ENCODE measurements around the gene HLA-E.
"Not testable (repeated sequence)": the region's sequence is repeated elsewhere in the genome, so short reads cannot be mapped to it uniquely, and the experiment has no call there.

The HLA-E gene

DNA sequence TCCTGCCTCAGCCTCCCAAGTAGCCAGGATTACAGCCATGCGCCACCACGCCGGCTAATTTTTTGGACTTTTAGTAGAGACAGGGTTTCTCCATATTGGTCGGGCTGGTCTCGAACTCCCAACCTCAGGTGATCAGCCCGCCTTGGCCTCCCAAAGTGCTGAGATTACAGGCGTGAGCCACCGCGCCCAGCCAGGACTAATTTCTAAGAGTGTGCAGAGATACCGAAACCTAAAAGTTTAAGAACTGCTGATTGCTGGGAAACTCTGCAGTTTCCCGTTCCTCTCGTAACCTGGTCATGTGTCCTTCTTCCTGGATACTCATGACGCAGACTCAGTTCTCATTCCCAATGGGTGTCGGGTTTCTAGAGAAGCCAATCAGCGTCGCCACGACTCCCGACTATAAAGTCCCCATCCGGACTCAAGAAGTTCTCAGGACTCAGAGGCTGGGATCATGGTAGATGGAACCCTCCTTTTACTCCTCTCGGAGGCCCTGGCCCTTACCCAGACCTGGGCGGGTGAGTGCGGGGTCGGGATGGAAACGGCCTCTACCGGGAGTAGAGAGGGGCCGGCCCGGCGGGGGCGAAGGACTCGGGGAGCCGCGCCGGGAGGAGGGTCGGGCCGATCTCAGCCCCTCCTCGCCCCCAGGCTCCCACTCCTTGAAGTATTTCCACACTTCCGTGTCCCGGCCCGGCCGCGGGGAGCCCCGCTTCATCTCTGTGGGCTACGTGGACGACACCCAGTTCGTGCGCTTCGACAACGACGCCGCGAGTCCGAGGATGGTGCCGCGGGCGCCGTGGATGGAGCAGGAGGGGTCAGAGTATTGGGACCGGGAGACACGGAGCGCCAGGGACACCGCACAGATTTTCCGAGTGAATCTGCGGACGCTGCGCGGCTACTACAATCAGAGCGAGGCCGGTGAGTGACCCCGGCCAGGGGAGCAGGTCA, at the start of gene HLA-E:
HLA-E (plus strand) TSS at position 429 of the 945 bp plus-strand sequence; CDS start at position 452, 23 bp downstream.
- peak; percentile 100 for DNase-seq

DNA sequence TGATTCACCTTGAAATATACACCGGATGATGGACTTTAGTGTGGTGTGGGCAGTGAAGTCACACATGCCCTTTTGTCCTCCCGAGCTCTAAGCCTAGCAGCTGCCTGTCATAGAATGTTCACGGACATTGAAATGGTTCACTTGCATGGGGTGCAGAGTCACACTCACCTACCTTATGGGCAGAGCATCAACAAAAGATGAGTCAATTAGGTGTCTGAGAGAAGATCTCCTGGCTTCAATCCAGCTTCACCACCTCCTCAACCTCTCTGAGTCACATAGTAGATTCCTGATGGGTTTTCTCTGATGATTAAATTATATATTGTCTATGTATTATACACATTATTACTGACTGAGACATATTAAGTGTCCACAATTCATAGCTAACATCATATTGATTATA, 48.1 kb upstream of the HLA-E start:
- no peak for DNase-seq

DNA sequence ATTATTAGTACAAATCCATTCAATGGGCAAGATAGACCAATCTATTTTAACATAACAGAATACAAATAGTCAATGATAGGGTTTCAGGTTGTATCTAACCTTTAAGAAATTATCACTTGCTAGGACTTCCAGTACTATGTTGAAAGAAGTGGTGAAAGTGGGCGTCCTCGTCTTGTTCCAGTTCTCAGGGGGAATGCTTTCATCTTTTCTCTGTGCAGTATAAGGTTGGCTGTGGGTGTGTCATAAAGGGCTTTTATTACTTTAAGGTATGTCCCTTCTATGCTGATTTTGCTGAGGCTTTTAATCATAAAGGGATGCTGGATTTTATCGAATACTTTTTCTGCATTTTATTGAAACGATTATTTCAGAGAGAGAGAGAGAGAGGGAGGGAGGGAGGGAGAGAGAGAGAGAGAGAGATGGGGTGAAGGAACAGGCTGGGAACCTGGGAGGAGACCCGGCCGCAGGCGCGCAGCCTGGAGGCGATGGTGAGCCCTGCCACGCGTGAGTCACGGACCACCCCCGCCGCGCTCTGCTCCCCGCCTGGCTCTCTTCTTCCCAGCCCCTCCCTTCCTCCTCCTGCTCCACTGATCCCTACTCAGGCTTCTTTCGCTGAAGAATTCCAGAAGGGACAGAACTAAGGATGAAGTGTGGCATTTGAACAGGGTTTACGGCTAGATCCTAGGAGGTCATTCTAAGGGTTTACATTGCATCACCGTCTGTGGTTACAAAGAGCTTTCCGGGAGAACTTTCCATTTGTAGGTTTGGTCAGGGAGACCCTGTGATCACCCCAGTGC, 45.5 kb upstream of the HLA-E start:
- no peak for DNase-seq

DNA sequence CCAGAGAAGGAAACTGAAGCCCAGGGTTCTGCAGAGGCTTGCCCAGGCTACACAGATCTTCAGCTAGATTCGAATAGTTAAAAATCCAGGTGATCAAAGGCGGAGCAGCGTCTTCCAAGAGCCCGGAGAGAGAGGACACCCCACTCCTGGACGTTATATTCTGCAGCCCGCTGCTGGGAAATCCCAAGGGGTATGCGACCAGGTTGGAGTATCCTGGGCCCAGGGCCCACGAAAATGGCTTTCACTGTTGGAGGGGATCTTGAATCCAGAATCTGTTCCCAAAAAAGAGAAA, 44.9 kb upstream of the HLA-E start:
- no peak for DNase-seq

DNA sequence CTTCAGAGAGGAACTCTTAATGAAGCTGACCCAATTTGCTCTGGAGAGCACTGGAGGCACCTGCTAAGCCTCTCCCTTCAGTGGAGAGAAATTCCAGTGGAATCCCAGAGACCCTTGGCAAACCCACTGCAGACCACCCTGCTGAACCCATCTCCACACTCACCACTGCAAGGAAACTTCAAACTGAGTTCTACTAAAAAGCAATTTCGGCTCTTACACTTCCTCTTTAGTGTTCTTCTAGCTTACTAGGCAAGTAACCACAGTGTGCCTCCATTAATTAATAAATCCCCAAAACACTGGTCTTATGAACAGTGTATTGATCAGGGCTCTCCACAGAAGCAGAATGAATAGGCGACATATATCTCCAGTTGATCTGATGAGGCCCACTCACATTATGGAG, 43.0 kb upstream of the HLA-E start:
- no peak for DNase-seq

DNA sequence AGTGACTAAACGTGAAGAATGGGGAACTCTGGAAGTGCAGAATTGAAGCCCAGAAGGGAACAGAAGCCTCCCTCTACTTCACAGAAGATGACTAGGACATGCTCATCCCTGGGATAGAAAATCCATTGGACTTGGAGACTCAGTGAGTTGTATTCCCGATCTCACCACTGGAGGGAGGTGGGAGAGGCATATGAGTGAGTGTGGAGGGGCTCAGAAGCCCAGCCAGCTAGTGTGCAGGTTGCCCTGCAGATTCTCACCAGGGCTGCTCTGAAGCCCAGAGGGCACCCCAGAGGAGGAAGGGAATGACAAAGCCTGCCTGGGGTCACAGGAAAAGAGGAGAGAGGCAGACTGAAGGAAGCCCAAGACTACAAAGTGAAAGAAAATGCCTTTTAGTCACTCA, 42.1 kb upstream of the HLA-E start:
- no peak for DNase-seq

DNA sequence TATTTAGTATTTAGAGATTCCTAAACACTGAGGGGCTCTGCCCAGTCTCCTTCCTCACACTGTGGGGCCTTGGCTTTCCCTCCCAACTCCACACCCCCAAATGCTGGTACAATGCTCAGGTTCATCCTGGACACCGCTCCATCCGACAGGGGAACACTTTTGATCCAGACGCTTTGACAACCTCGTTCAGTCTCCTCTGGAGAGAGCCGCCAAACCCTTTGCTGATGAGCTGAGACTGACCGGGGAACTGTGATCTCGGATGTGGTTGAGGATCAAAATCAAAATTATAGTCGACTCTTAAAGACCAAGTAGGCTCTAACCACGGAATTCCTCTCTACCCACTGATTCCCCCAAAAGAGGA, 38.8 kb upstream of the HLA-E start:
- DNase-seq: no peak

DNA sequence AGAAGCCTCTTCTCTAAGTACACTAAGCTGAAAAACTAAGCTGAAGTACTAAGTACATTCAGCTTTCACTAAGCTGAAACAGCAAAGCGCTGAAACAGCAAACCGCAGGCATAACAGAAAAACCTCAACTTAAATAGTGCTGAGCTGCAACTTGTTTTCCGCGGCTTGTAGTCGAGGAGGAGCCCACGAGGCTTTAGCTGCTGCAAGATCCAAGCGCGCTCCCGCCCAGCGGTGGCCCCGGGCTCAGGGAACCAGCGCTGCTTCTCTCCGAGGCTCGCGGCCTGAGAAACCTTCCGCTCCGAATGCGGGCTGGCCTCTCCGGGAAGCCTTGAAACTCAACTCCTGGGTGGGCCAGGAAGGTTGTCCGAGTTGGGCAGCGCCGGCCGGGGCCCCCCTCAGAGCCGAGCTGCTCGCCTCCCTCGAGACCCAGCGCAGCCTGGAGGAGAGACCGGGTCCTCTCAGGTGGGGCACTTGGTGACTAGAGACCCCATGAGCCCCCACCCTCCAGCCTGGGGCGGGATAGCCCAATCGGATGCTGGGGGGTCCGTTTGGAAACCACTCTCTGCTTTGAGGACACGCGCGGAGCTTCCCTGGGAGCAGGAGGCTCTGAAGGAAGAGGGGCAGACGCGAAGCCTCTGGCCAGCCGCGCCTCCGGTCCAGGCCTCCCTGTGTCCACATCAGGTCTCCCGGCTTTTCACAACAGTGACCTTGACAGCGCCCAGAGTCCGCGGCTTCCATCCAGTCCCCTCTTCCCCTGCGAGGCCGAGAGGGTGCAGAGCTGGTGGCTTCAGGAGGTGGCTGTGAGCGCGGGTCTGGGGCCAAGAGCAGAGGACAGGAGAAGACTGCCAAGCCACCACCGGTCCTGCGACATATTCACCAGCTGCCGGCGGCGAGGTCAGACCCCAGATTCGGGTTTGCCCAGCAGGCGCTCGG, 38.1 kb upstream of the HLA-E start:
- DNase-seq: peak; percentile 81

DNA sequence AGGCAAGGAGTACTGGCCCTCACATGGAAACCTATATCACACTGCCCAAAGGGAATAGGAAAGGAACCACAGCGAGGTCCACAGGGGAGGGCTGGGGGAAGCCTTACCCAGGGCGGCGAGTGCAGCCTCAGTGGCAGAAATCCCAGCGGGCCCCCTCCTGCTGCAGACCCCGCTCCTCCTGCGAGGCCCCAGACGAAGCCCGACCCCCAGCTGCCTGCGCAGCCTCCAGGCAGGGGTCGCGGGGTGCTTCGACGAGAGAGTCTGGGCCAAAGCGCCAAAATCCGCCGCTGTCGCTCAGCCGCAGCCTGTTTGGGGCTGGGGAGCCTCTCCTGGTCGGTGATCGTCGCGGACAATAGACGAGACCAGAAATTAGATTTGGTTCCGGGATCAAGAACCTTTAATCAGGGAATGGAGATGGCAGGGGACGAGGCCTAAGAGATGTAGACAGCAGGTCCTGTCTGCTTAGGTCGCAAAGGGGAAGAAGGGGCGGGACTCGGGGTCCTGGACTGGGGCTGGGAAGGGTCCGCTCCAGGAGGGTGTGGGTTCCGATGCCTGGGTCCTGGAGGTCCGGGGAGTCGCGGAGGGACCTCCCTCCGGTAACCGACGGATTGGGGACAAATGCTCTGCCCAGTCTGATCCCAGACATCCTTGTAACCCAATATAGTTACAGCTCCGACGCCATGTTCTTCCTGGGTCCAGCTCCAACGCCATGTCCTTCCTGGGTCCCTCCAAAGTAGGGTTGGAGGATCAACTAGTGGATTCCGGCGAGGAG, 36.4 kb upstream of the HLA-E start:
- no peak for DNase-seq

DNA sequence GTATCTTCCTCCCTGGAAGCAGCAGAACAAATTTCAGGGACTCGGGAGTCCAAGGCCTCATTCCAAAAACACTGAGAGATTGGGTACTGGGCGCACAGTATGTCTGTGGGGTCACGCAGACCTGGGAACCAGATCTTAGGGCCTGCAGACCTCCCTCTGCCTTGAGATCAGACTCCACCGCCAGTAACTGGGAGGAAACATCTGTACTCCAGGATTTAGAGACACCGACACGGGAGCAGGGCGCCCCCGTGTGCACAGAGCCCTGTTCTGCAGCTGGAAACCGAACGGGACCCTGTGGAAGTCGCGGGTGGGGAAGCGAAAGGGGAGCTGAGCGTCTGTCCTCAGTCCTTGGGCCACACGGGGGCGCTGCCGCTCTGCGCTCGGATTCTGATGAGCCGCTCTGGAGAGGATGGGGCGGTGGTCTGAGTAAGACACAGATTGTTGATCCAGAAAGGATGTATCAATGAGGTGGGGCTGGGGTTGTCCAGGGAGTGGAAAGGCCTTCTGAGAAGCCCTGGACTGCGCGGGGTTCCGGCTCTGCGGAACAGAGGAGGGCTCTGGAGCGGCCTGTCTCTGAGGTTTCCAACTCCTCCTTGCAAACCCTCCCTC, 35.7 kb upstream of the HLA-E start:
- peak; percentile 94 for DNase-seq

DNA sequence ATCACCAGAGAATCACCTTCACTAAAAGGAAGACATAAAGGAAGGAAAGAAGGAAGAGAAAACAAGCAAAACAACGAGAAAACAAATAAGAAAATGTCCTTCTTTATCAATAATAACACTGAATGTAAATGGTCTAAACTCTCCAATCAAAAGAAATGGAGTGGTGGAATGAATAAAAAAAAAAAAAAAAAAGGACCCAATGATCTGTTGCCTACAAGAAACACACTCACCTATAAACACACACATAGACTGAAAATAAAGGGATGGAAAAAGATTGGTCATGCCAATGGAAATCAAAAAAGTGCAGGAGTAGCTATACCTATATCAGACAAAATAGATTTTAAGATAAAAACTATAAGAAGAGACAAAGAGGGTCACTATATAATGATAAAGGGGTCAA, 30.2 kb upstream of the HLA-E start:
- DNase-seq: no peak

DNA sequence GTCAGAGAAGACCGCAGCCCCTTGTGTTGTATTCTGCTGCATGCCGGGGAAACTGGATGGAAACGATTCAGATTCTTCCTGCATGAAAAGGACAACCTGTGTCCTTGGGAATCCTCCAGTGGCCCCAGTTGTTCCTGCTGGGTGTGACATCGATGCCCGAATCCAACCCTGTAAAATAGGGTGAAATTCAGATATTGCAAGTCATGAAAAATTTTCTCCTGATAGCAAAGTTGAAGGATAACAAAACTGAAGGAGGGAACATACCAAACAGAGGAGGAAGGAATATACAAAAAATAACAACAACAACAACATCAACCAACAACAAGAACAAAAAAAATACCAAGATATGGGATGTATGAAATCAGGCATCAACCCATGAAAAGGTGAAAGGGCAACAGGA, 28.3 kb upstream of the HLA-E start:
- no peak for DNase-seq

DNA sequence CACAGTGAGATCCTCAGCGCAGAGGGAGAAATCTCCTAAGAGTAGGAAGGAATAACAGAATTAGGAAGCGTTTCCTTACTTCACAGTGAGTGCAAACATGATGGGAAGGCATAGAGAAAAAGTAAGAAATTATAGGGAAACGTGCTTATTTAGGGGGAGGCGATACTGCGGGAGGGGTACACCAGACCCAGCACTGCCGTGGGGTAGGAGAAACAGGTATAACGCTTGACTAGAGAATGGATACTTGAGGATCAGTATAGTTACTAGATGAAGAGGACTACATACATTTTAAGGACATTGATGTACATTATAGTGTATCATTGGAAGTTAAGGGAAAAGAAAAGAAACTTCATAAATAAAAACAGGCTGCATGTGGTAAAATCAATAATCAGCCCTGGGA, 26.8 kb upstream of the HLA-E start:
- no peak for DNase-seq

DNA sequence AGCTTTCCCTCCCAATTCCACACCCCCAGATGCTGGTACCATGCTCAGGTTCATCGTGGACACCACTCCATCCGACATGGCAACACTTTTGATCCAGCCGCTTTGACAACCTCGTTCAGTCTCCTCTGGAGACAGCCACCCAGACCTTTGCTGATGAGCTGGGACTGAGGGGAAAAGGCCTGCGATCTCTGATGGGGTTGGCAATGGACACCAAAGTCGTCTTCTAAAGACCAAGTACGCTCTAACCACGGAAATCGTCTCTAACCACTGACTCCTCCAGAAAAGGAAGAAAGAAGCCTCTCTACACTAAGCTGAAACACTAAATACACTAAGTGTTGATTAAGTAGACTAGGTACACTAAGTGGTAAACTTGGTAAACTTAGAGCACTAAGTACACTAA, 26.1 kb upstream of the HLA-E start:
- no peak for DNase-seq

DNA sequence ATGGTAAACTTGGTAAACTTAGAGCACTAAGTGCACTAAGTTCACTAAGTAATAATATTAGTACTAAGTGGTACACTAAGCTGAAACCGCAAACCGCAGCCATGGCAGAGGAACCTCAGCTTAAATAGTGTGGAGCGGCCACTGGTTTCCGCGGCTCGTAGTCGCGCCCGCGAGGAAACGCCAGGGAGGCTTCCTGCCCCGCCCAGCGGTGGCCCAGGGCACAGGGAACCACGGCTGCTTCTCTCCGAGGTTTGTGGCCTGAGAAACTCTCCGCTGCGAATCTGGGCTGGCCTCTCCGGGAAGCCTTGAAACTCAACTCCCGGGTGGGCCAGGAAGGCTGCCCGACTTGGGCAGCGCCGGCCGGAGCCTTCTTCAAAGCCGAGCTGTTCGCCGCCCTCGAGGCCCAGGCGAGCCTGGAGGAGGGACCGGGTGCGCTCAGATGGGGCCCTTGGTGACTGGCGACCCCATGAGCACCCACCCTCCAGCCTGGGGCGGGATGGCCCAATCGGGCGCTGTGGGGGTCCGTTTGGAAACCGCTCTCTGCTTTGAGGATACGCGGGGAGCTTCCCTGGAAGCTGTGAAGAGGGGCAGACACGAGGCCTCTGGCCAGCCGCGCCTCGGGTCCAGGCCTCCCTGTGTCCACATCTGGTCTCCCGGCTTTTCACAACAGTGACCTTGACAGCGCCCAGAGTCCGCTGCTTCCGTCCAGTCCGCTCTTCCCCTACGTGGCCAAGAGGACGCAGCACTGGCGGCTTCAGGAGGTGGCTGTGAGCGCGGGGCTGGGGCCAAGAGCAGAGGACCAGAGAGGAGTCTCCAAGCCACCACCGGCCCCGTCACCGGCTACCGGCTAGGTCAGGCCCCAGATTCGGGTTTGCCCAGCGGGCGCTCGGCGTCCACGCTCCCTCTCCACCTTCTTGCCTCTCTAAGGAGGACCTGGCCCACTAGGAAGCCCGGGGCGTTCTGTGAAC, 25.4 kb upstream of the HLA-E start:
- DNase-seq: peak; percentile 86

DNA sequence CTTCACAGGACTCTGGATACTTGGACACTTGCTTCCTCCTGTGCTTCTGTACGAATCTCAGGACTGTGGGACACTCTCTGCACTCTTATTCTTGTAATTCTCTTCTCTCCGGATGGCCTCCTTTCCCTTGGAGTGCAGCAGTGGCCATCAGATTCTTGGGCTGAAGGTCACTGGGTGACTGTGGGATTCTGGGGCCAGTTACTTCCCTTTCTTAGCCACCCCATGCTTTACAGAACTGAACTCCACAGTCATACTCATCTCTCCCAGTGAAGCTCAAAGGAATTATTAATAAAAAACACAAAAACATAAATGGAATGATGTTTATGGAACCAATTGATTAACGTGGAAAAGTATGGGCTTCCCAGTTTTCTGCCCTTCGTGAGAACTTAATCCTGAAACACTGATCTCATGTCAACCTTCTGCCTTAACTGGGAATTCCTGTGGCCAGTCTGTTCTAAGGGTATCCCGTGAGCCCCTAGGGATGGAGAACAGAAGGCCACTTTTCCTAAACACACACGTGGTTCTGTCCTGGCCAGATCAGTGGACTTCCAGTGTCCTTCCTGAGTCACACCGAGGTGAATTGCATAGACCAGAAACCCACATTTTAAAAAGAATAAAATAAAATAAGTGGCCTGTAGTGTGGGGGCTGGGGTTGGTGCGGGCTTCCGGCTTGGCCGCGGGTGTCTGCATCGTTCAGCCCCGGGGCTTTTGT, 23.6 kb upstream of the HLA-E start:
- no peak for DNase-seq

DNA sequence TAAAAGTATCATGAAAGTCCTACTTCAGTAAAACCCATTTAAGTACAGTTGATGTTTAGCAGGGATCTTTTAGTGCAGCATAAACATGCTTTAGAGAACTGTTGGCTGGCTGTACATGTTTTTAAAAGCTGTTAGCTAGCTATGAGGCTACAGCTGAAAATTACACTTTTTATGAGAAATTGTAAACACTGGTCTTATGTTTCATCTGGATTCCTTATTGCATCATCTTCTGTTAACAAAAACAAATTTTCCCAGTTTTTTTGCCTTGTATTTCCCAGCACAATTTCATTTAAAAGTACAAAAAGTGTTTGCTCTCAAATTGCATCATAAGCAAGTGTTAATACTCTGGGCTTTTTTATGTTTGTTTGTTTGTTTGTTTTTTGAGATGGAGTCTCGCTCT, 18.3 kb upstream of the HLA-E start:
- DNase-seq: no peak

DNA sequence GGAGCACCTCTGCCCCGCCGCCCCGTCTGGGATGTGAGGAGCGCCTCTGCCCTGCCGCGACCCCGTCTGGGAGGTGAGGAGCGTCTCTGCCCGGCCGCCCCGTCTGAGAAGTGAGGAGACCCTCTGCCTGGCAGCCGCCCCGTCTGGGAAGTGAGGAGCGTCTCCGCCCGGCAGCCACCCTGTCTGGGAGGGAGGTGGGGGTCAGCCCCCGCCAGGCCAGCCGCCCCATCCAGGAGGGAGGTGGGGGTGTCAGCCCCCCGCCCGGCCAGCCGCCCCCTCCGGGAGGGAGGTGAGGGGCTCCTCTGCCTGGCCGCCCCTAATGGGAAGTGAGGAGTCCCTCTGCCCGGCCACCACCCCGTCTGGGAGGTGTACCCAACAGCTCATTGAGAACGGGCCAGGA, 14.2 kb upstream of the HLA-E start:
- DNase-seq: not testable (repeated sequence)

DNA sequence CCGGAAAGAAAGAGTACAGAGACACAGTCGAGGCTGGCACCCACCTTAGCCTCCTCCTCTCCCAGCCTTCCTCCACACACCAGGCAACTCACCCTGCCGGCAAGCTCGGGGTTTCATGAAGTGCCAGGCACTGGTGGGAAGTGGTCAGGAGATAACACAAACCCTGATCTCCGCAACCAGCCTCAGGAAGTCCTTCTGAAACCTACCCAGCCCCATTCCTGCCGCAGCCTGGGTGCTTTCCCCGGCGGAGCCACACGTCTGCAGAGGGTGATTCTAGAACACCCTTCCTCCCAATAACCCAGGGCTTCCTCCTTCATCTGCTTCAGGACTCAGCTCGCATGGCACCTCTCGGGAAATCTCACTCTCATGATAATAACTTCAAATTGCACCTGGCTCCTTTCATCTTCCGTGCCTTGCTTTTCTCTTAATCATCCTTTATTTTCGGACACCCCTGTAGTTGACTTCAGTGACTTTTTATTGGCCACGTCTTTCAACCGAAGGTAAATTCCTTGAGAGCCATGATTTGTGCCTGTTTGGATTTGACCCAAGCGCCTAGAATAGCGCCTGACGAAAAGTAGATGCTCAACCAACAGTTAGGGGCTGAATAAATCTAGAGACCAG, 8.7 kb upstream of the HLA-E start:
- peak; percentile 85 for DNase-seq

Data from hematopoietic multipotent progenitor cell treated with erythropoietin and hydrocortisone succinate and interleukin-3 and kit ligand, for 4 days (in vitro differentiated cells).